Measurements from ENCODE around the gene SERPINA12. TPM values are rescaled to one million over a fixed set of nuclear protein-coding genes. Genes with fewer than 3 reads are reported as not detected.

SERPINA12 gene
- polyA plus RNA-seq, 1 donor (not counting 4 experiments of a cell fraction or from before 2014, with no cell fraction given): 0.26 TPM

GRCh38 chr14:94449930-94450329 lies 59.3 kb downstream of the SERPINA12 start:
- dilution Hi-C loops (cut with MboI; ENCODE audit: extremely low pct_ligation_motif_present, low sequenced_read_pairs): no loop called here

GRCh38 chr14:94448071-94448808 lies 61.0 kb downstream of the SERPINA12 start:
- dilution Hi-C loops (cut with MboI; ENCODE audit: extremely low pct_ligation_motif_present, low sequenced_read_pairs): no loop called here

More at GRCh38 chr14:94449930-94450329, 59.3 kb downstream of the SERPINA12 start:
- Histone ChIP-seq H2AFZ (ENCODE audit: control insufficient read depth, low read length) (no peak overlapping the region), H3K36me3 (ENCODE audit: control insufficient read depth in 2 of 2, extremely low read depth in 1 of 2, insufficient read depth in 2 of 2, low read length in 2 of 2) (no peaks in the 10 kb centered on the region), H3K9ac (ENCODE audit: control insufficient read depth, extremely low read depth, insufficient read depth, low read length) (no peak overlapping the region), H3K27me3 (ENCODE audit: control insufficient read depth, extremely low read depth, insufficient read depth, low read length) (no peaks in the 10 kb centered on the region), H3K27ac (ENCODE audit: control insufficient read depth, insufficient read depth, low read length) (no peak overlapping the region), H3K4me3 (ENCODE audit: control insufficient read depth in 2 of 3, extremely low read depth in 1 of 3, insufficient read depth in 2 of 3, low read depth in 1 of 3, low read length in 3 of 3) (no peak overlapping the region), H3K9me3 (ENCODE audit: control insufficient read depth, low read depth, low read length) (no peaks in the 10 kb centered on the region), H3K79me2 (ENCODE audit: control insufficient read depth, insufficient read depth, low read length) (no peaks in the 10 kb centered on the region), H4K20me1 (ENCODE audit: control insufficient read depth, extremely low read depth, insufficient read depth, low read length) (no peaks in the 10 kb centered on the region), H3K9me1 (ENCODE audit: control insufficient read depth, extremely low read depth, insufficient read depth, low read length) (no peaks in the 10 kb centered on the region), H3K4me2 (ENCODE audit: control insufficient read depth, extremely low read depth, insufficient read depth, low read depth, low read length) (no peak overlapping the region), H3K4me1 (ENCODE audit: control insufficient read depth, extremely low read depth, insufficient read depth, low read length) (peaks cover 3% of the 10 kb centered on the region)
- TF ChIP-seq EZH2 (IDR thresholded peaks at IDR 0.05; ENCODE audit: low read length) (no peak), CTCF (optimal IDR thresholded peaks at IDR 0.05 in 1 of 3, IDR thresholded peaks at IDR 0.05 in 1 of 3, conservative IDR thresholded peaks at IDR 0.05 in 1 of 3; ENCODE audit: extremely low read depth in 1 of 3, insufficient read depth in 2 of 3, low read length in 3 of 3) (no peak)
- DNase-seq (ENCODE audit: low read depth, low spot score) (no peak), FAIRE-seq (no peak)

More at GRCh38 chr14:94448071-94448808, 61.0 kb downstream of the SERPINA12 start:
- H3K27ac ChIP-seq (ENCODE audit: control insufficient read depth, insufficient read depth, low read length): no peak overlapping the region
- no peak overlapping the region for H2AFZ ChIP-seq (ENCODE audit: control insufficient read depth, low read length)
- H3K4me2 ChIP-seq (ENCODE audit: control insufficient read depth, extremely low read depth, insufficient read depth, low read depth, low read length): peak overlapping the region; percentile 29
- no peaks in the 10 kb centered on the region for H3K36me3 ChIP-seq (ENCODE audit: control insufficient read depth in 2 of 2, extremely low read depth in 1 of 2, insufficient read depth in 2 of 2, low read length in 2 of 2)
- no peaks in the 10 kb centered on the region for H3K9me3 ChIP-seq (ENCODE audit: control insufficient read depth, low read depth, low read length)
- H4K20me1 ChIP-seq (ENCODE audit: control insufficient read depth, extremely low read depth, insufficient read depth, low read length): no peaks in the 10 kb centered on the region
- FAIRE-seq: no peak
- H3K27me3 ChIP-seq (ENCODE audit: control insufficient read depth, extremely low read depth, insufficient read depth, low read length): no peaks in the 10 kb centered on the region
- DNase-seq (ENCODE audit: low read depth, low spot score): no peak
- no peaks in the 10 kb centered on the region for H3K9me1 ChIP-seq (ENCODE audit: control insufficient read depth, extremely low read depth, insufficient read depth, low read length)
- H3K9ac ChIP-seq (ENCODE audit: control insufficient read depth, extremely low read depth, insufficient read depth, low read length): no peak overlapping the region
- TF ChIP-seq CTCF (optimal IDR thresholded peaks at IDR 0.05 in 1 of 3, IDR thresholded peaks at IDR 0.05 in 1 of 3, conservative IDR thresholded peaks at IDR 0.05 in 1 of 3; ENCODE audit: extremely low read depth in 1 of 3, insufficient read depth in 2 of 3, low read length in 3 of 3) (no peak), EZH2 (IDR thresholded peaks at IDR 0.05; ENCODE audit: low read length) (no peak)
- H3K4me3 ChIP-seq (ENCODE audit: control insufficient read depth in 2 of 3, extremely low read depth in 1 of 3, insufficient read depth in 2 of 3, low read depth in 1 of 3, low read length in 3 of 3): no peak overlapping the region
- H3K79me2 ChIP-seq (ENCODE audit: control insufficient read depth, insufficient read depth, low read length): no peaks in the 10 kb centered on the region
- H3K4me1 ChIP-seq (ENCODE audit: control insufficient read depth, extremely low read depth, insufficient read depth, low read length): peaks cover 3% of the 10 kb centered on the region

Data from keratinocyte (primary cell).